ENCODE measurements around the gene FCRL2.

Gene FCRL2, protein sequence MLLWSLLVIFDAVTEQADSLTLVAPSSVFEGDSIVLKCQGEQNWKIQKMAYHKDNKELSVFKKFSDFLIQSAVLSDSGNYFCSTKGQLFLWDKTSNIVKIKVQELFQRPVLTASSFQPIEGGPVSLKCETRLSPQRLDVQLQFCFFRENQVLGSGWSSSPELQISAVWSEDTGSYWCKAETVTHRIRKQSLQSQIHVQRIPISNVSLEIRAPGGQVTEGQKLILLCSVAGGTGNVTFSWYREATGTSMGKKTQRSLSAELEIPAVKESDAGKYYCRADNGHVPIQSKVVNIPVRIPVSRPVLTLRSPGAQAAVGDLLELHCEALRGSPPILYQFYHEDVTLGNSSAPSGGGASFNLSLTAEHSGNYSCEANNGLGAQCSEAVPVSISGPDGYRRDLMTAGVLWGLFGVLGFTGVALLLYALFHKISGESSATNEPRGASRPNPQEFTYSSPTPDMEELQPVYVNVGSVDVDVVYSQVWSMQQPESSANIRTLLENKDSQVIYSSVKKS

DNA sequence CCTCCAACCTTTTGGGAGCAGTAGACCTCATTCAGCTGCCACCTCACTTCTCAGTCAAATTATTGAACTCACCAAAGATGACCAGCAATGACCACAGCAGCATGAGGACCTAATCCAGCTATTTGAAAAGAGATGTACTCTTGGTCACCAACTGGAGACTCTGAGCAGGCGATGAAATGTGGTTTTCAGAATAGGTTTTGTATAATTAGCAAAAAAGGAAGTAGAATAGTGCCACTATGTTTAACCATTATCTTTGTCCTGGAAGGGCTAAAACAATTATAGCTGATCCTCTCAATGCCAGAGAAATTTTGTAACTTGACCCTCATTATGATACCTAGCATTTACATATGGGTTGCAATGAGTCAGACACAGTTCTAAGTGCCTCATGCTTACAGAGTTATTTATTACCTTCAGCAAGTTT, at the start of gene FCRL2:
Gene FCRL2, minus strand, starts transcription at position 162 of the 421 bp plus-strand sequence. Its CDS starts 59 bp downstream, at position 103.
- no peak within 1 kb of the TSS for H3K4me3 ChIP-seq (ENCODE audit: low read depth, low read length)
- in situ Hi-C loops (cut with HindIII; ENCODE audit: low sequenced_read_pairs) = no loop called here
- TF ChIP-seq, protein P1, sequence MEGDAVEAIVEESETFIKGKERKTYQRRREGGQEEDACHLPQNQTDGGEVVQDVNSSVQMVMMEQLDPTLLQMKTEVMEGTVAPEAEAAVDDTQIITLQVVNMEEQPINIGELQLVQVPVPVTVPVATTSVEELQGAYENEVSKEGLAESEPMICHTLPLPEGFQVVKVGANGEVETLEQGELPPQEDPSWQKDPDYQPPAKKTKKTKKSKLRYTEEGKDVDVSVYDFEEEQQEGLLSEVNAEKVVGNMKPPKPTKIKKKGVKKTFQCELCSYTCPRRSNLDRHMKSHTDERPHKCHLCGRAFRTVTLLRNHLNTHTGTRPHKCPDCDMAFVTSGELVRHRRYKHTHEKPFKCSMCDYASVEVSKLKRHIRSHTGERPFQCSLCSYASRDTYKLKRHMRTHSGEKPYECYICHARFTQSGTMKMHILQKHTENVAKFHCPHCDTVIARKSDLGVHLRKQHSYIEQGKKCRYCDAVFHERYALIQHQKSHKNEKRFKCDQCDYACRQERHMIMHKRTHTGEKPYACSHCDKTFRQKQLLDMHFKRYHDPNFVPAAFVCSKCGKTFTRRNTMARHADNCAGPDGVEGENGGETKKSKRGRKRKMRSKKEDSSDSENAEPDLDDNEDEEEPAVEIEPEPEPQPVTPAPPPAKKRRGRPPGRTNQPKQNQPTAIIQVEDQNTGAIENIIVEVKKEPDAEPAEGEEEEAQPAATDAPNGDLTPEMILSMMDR (IDR thresholded peaks at IDR 0.05; ENCODE audit: low read depth, low read length) = no peak
- no peak for DNase-seq (ENCODE audit: low read depth, low spot score)

DNA sequence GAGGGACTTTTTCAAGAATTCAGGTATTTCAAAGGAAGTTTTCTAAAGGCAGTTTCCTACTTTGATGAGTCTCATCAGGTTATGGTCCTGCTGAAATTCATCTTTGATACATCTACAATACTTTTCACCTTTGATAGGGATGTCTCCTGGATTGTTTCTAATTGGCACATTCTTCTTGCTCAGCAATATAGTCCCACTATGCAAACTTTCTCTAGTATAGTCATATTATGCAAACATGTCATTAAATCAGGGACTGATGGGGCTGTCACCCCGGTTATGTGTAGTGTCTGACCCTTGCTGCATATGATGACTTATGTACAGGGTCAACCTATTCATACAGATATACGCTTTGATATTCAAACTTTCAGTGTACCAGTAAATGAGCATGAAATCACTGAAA, 43.4 kb upstream of the FCRL2 start:
- TF ChIP-seq, protein P1 (IDR thresholded peaks at IDR 0.05; ENCODE audit: low read depth, low read length) = no peak
- no peak for DNase-seq (ENCODE audit: low read depth, low spot score)
- in situ Hi-C loops (cut with HindIII; ENCODE audit: low sequenced_read_pairs) = no loop called here
- H3K4me3 ChIP-seq (ENCODE audit: low read depth, low read length) = no peak overlapping the region

DNA sequence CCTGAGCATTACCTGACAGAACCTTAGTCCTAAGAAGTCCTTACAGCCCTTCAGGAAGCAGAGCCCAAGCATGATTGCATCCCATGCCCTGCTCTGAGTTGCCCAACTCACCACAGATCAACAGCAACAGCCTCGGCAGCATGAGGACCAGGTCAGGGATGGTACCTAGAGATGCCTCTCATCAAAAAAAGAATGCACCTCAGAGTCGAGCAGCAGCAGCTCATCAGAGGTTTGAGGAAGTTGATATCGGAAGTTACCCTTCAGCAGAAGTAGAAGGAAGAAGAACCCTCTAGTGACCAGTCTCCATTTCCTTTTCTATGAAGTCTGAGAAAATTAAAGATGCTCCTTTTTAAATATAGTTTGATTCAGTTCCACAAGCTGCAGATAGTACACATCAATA, 43.0 kb upstream of the FCRL2 start, which contains the start of gene FCRL1:
Gene FCRL1, minus strand, starts transcription at position 225 of the 400 bp plus-strand sequence. Its CDS starts 83 bp downstream, at position 142.
- no peak for DNase-seq (ENCODE audit: low read depth, low spot score)

DNA sequence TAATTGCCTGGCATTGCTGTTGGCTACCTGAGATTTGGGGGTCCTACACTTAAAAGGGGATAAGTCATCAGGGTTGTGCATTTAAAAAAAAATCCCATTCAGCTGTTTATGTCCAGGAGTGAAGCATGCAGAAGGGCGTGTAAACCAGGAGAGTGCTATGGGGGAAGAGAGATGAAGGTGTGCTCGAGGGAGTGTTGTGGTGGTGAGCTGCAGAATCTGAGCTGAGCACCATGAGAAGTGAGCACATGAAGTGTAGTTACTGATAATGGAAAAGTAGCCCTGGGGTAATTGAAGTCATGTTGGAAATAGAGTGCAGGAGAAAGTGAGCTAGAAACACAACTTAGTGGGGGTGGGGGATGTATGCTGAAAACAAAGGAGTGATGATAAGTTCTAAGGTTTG, 42.3 kb upstream of the FCRL2 start:
- no peak for DNase-seq (ENCODE audit: low read depth, low spot score)
- no peak overlapping the region for H3K4me3 ChIP-seq (ENCODE audit: low read depth, low read length)
- TF ChIP-seq, protein P1 (IDR thresholded peaks at IDR 0.05; ENCODE audit: low read depth, low read length) = no peak
- in situ Hi-C loops (cut with HindIII; ENCODE audit: low sequenced_read_pairs) = no loop called here

More for the DNA sequence above, 43.0 kb upstream of the FCRL2 start, which contains the start of gene FCRL1:
- in situ Hi-C loops (cut with HindIII; ENCODE audit: low sequenced_read_pairs) = no loop called here
- H3K4me3 ChIP-seq (ENCODE audit: low read depth, low read length) = no peak within 1 kb of the TSS
- TF ChIP-seq, protein P1 (IDR thresholded peaks at IDR 0.05; ENCODE audit: low read depth, low read length) = no peak

DNA sequence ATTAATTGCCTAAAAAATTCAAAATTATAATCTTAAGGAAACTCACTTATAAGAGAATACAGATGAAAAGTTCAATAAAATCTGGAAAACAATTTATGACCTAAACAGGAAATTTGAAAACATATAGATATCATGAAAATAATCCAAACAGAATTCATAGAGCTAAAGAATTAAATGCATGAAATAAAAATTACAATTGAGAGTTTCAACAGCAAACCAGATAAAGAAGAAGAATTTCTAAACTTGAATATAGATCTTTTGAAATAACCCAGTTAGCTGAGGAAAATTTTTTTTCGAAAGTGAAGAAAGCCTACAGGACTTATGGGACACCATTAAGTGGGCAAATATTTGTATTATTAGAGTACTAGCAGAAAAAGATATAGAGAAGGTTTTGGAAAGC, 36.3 kb upstream of the FCRL2 start:
- TF ChIP-seq, protein P1 (IDR thresholded peaks at IDR 0.05; ENCODE audit: low read depth, low read length) = no peak
- H3K4me3 ChIP-seq (ENCODE audit: low read depth, low read length) = no peak overlapping the region
- in situ Hi-C loops (cut with HindIII; ENCODE audit: low sequenced_read_pairs) = no loop called here
- no peak for DNase-seq (ENCODE audit: low read depth, low spot score)

DNA sequence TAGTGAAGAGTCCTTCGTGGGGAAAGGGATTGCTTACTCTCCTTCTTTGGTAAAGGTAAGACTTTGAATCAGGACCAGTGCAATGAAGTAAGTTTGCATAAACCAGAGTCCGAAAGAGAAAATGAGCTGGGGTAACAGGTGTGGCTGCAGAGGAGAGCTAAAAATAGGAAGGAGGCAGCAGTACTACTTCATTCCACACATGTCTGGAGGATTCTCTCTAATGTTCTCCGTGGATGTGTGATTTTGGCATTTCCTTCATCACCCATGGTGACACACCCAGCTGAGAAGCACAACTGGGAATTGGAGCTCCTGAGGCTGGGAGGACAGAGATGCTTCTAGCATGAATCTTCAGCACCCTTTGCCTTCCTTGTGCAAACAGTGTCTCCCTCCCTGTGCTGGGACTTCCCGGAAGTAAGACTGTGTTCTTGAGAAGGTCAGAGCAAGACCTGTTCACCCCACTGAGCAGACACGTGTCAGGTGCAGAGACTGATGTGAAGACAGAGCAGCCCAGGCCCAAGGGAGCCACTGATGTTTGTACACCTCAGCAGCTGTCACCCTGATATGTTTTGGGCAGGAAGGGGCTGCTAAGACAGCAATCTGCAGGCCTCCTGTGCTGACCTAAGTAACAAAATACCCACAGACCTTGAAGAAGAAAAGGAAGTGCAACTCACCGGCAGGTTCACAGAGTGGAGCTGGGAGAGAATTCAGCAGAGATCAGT, 29.7 kb upstream of the FCRL2 start:
- H3K4me3 ChIP-seq (ENCODE audit: low read depth, low read length) = no peak overlapping the region
- DNase-seq (ENCODE audit: low read depth, low spot score) = no peak
- in situ Hi-C loops (cut with HindIII; ENCODE audit: low sequenced_read_pairs) = no loop called here
- TF ChIP-seq, protein P1 (IDR thresholded peaks at IDR 0.05; ENCODE audit: low read depth, low read length) = no peak

Measured in astrocyte of the spinal cord (primary cell).